ENCODE measurements around the gene WNT9B.

The WNT9B gene

GRCh38 chr17:46854948-46855347 lies 3.6 kb downstream of the WNT9B start:
- Histone ChIP-seq H3K9me3 (ENCODE audit: control insufficient read depth, insufficient read depth, low read length) (no peaks in the 10 kb centered on the region), H3K36me3 (ENCODE audit: control insufficient read depth, insufficient read depth, low read length) (no peaks in the 10 kb centered on the region), H3K4me1 (ENCODE audit: control insufficient read depth, insufficient read depth, low read length) (peaks cover 2% of the 10 kb centered on the region; the same call in 1 of the 2 replicates), H3K27me3 (ENCODE audit: control insufficient read depth, insufficient read depth, low read length) (peaks cover 16% of the 10 kb centered on the region; the same call in 1 of the 2 replicates), H3K4me3 (ENCODE audit: low read length) (no peak overlapping the region), H3K27ac (ENCODE audit: low read length) (no peak overlapping the region)
- no CpG with 5 or more reads among the region's 4 CpGs for WGBS (ENCODE audit: insufficient coverage, insufficient read length)
- DNase-seq (ENCODE audit: low read depth, low spot score): no peak

GRCh38 chr17:46857600-46857999 lies 6.2 kb downstream of the WNT9B start:
- Histone ChIP-seq H3K27me3 (ENCODE audit: control insufficient read depth, insufficient read depth, low read length) (peaks cover 5% of the 10 kb centered on the region; the same call in 1 of the 2 replicates), H3K9me3 (ENCODE audit: control insufficient read depth, insufficient read depth, low read length) (no peaks in the 10 kb centered on the region), H3K36me3 (ENCODE audit: control insufficient read depth, insufficient read depth, low read length) (no peaks in the 10 kb centered on the region), H3K4me1 (ENCODE audit: control insufficient read depth, insufficient read depth, low read length) (peaks cover 2% of the 10 kb centered on the region; the same call in 1 of the 2 replicates), H3K27ac (ENCODE audit: low read length) (no peak overlapping the region), H3K4me3 (ENCODE audit: low read length) (no peak overlapping the region)
- no peak for DNase-seq (ENCODE audit: low read depth, low spot score)
- no CpG with 5 or more reads among the region's 1 CpG for WGBS (ENCODE audit: insufficient coverage, insufficient read length)

- Histone ChIP-seq H3K4me3 (ENCODE audit: low read length) (no peak overlapping the region), H3K36me3 (ENCODE audit: control insufficient read depth, insufficient read depth, low read length) (no peaks in the 10 kb centered on the region), H3K4me1 (ENCODE audit: control insufficient read depth, insufficient read depth, low read length) (no peaks in the 10 kb centered on the region), H3K27me3 (ENCODE audit: control insufficient read depth, insufficient read depth, low read length) (no peaks in the 10 kb centered on the region), H3K9me3 (ENCODE audit: control insufficient read depth, insufficient read depth, low read length) (no peaks in the 10 kb centered on the region), H3K27ac (ENCODE audit: low read length) (no peak overlapping the region)
- WGBS (ENCODE audit: insufficient coverage, insufficient read length): no CpG with 5 or more reads among the region's 5 CpGs
- no peak for DNase-seq (ENCODE audit: low read depth, low spot score)
Measured at GRCh38 chr17:46859996-46860395, 8.6 kb downstream of the WNT9B start.

GRCh38 chr17:46862949-46863348 lies 11.6 kb downstream of the WNT9B start:
- Histone ChIP-seq H3K27me3 (ENCODE audit: control insufficient read depth, insufficient read depth, low read length) (no peaks in the 10 kb centered on the region), H3K4me3 (ENCODE audit: low read length) (no peak overlapping the region), H3K27ac (ENCODE audit: low read length) (no peak overlapping the region), H3K4me1 (ENCODE audit: control insufficient read depth, insufficient read depth, low read length) (no peaks in the 10 kb centered on the region), H3K36me3 (ENCODE audit: control insufficient read depth, insufficient read depth, low read length) (no peaks in the 10 kb centered on the region), H3K9me3 (ENCODE audit: control insufficient read depth, insufficient read depth, low read length) (no peaks in the 10 kb centered on the region)
- no peak for DNase-seq (ENCODE audit: low read depth, low spot score)
- WGBS (ENCODE audit: insufficient coverage, insufficient read length): no CpG with 5 or more reads among the region's 13 CpGs

- H3K4me1 ChIP-seq (ENCODE audit: control insufficient read depth, insufficient read depth, low read length): no peaks in the 10 kb centered on the region
- H3K27me3 ChIP-seq (ENCODE audit: control insufficient read depth, insufficient read depth, low read length): no peaks in the 10 kb centered on the region
- H3K36me3 ChIP-seq (ENCODE audit: control insufficient read depth, insufficient read depth, low read length): no peaks in the 10 kb centered on the region
- no peaks in the 10 kb centered on the region for H3K9me3 ChIP-seq (ENCODE audit: control insufficient read depth, insufficient read depth, low read length)
- no peak for DNase-seq (ENCODE audit: low read depth, low spot score)
- no peak overlapping the region for H3K27ac ChIP-seq (ENCODE audit: low read length)
- no CpG with 5 or more reads among the region's 8 CpGs for WGBS (ENCODE audit: insufficient coverage, insufficient read length)
- H3K4me3 ChIP-seq (ENCODE audit: low read length): no peak overlapping the region
Measured at GRCh38 chr17:46863383-46864121, 12.2 kb downstream of the WNT9B start.

- DNase-seq (ENCODE audit: low read depth, low spot score): no peak
- WGBS (ENCODE audit: insufficient coverage, insufficient read length): no CpG with 5 or more reads among the region's 8 CpGs
- no peak overlapping the region for H3K4me3 ChIP-seq (ENCODE audit: low read length)
- H3K27me3 ChIP-seq (ENCODE audit: control insufficient read depth, insufficient read depth, low read length): no peaks in the 10 kb centered on the region
- no peak overlapping the region for H3K27ac ChIP-seq (ENCODE audit: low read length)
- H3K9me3 ChIP-seq (ENCODE audit: control insufficient read depth, insufficient read depth, low read length): no peaks in the 10 kb centered on the region
- H3K36me3 ChIP-seq (ENCODE audit: control insufficient read depth, insufficient read depth, low read length): no peaks in the 10 kb centered on the region
- H3K4me1 ChIP-seq (ENCODE audit: control insufficient read depth, insufficient read depth, low read length): no peaks in the 10 kb centered on the region
Measured at GRCh38 chr17:46865100-46865499, 13.7 kb downstream of the WNT9B start.

- Histone ChIP-seq H3K36me3 (ENCODE audit: control insufficient read depth, insufficient read depth, low read length) (no peaks in the 10 kb centered on the region), H3K9me3 (ENCODE audit: control insufficient read depth, insufficient read depth, low read length) (no peaks in the 10 kb centered on the region), H3K4me3 (ENCODE audit: low read length) (no peak overlapping the region), H3K4me1 (ENCODE audit: control insufficient read depth, insufficient read depth, low read length) (no peaks in the 10 kb centered on the region), H3K27ac (ENCODE audit: low read length) (no peak overlapping the region), H3K27me3 (ENCODE audit: control insufficient read depth, insufficient read depth, low read length) (no peaks in the 10 kb centered on the region)
- DNase-seq (ENCODE audit: low read depth, low spot score): no peak
- WGBS (ENCODE audit: insufficient coverage, insufficient read length): 100% methylated on average over 2 of the region's 8 CpGs
Measured at GRCh38 chr17:46866325-46866724, 14.9 kb downstream of the WNT9B start.

GRCh38 chr17:46866747-46867146 lies 15.4 kb downstream of the WNT9B start:
- Histone ChIP-seq H3K4me3 (ENCODE audit: low read length) (no peak overlapping the region), H3K27ac (ENCODE audit: low read length) (no peak overlapping the region), H3K36me3 (ENCODE audit: control insufficient read depth, insufficient read depth, low read length) (no peaks in the 10 kb centered on the region), H3K27me3 (ENCODE audit: control insufficient read depth, insufficient read depth, low read length) (no peaks in the 10 kb centered on the region), H3K4me1 (ENCODE audit: control insufficient read depth, insufficient read depth, low read length) (no peaks in the 10 kb centered on the region), H3K9me3 (ENCODE audit: control insufficient read depth, insufficient read depth, low read length) (no peaks in the 10 kb centered on the region)
- no peak for DNase-seq (ENCODE audit: low read depth, low spot score)

GRCh38 chr17:46868689-46869187 lies 17.4 kb downstream of the WNT9B start:
- H3K36me3 ChIP-seq (ENCODE audit: control insufficient read depth, insufficient read depth, low read length): no peaks in the 10 kb centered on the region
- H3K4me1 ChIP-seq (ENCODE audit: control insufficient read depth, insufficient read depth, low read length): no peaks in the 10 kb centered on the region
- H3K27me3 ChIP-seq (ENCODE audit: control insufficient read depth, insufficient read depth, low read length): no peaks in the 10 kb centered on the region
- no peaks in the 10 kb centered on the region for H3K9me3 ChIP-seq (ENCODE audit: control insufficient read depth, insufficient read depth, low read length)
- DNase-seq (ENCODE audit: low read depth, low spot score): no peak
- no CpG with 5 or more reads among the region's 6 CpGs for WGBS (ENCODE audit: insufficient coverage, insufficient read length)
- H3K27ac ChIP-seq (ENCODE audit: low read length): no peak overlapping the region
- H3K4me3 ChIP-seq (ENCODE audit: low read length): no peak overlapping the region

- H3K4me3 ChIP-seq (ENCODE audit: low read length): no peak overlapping the region
- no peaks in the 10 kb centered on the region for H3K9me3 ChIP-seq (ENCODE audit: control insufficient read depth, insufficient read depth, low read length)
- no peaks in the 10 kb centered on the region for H3K27me3 ChIP-seq (ENCODE audit: control insufficient read depth, insufficient read depth, low read length)
- no peaks in the 10 kb centered on the region for H3K36me3 ChIP-seq (ENCODE audit: control insufficient read depth, insufficient read depth, low read length)
- no peaks in the 10 kb centered on the region for H3K4me1 ChIP-seq (ENCODE audit: control insufficient read depth, insufficient read depth, low read length)
- DNase-seq (ENCODE audit: low read depth, low spot score): no peak
- H3K27ac ChIP-seq (ENCODE audit: low read length): no peak overlapping the region
- WGBS (ENCODE audit: insufficient coverage, insufficient read length): no CpG with 5 or more reads among the region's 7 CpGs
Measured at GRCh38 chr17:46869296-46869695, 17.9 kb downstream of the WNT9B start.
